Testis (tissue), 3 donors: ENCODE measurements around the gene SDK2. TPM values are rescaled to one million over a fixed set of nuclear protein-coding genes. Genes with fewer than 3 reads are reported as not detected.

Experiments used
- DNase-seq: peaks from one replicate; pipeline ENCODE4 v3.0.0-alpha.2; 2019
- H3K27ac ChIP-seq, 2 donors: fragments of 200-600 bp; sonication (generic); one replicate each; pipeline ENCODE4 v1.5.1; 2019
- H3K27me3 ChIP-seq: fragments of 200-600 bp; sonication (generic); one replicate; pipeline ENCODE4 v1.5.1; 2019
- H3K36me3 ChIP-seq: fragments of 200-600 bp; sonication (generic); one replicate; pipeline ENCODE4 v1.5.1; 2017; ENCODE audit warnings: low read depth; ENCODE audit errors: missing control alignments
- H3K4me1 ChIP-seq: fragments of 200-600 bp; sonication (generic); one replicate; pipeline ENCODE4 v1.5.1; 2019
- H3K4me3 ChIP-seq, 2 donors: fragments of 200-600 bp; sonication (generic); one replicate each; pipeline ENCODE4 v1.5.1; 2017 to 2019
- H3K9me3 ChIP-seq: fragments of 200-600 bp; sonication (generic); one replicate; pipeline ENCODE4 v1.5.1; 2017
- POLR2A ChIP-seq: fragments of 450-650 bp; IDR thresholded peaks from one replicate; pipeline ENCODE4 v1.6.1; 2017; ENCODE audit warnings: antibody characterized with exemption, mild to moderate bottlenecking, moderate library complexity
- WGBS, 2 donors: methylation state at CpG; one replicate each; pipeline ENCODE4 v1.1.5; 2018; 5-methylcytosine and 5-hydroxymethylcytosine counted together
- intact Hi-C: fragments of 100-400 bp; cut with DNase I; formaldehyde crosslinking; loops from one replicate; pipeline ENCODE4 v1.15.1; 2023; ENCODE audit warnings: low total_unique reads
- polyA plus RNA-seq: library from polyadenylated mRNA; stranded (reverse); fragments of 350-450 nt; fragmentation: Illumina TruSeq; extraction: RNeasy Lipid Tissue Mini Kit (QIAGEN cat#74804); gene quantifications from one replicate; pipeline ENCODE4 v1.2.3, GENCODE V29; 2014; ENCODE audit warnings: low read depth, low replicate concordance; ENCODE audit not compliant: insufficient read depth
- total RNA-seq, 2 donors: library from RNA; depleted of rRNA; stranded (reverse); fragments of >200 nt; gene quantifications; one replicate each; pipeline ENCODE4 v1.2.3, GENCODE V29; 2016
- TF ChIP-seq, protein P1 (sequence below), 3 experiments: fragments of 450-650 bp in 2 of 3; fragments of 200-600 bp in 1 of 3; sonication (generic) in 1 of 3; IDR thresholded peaks; one replicate each; pipeline ENCODE4 v1.5.1; 2016 to 2019; ENCODE audit warnings: antibody characterized with exemption in 3 of 3, mild to moderate bottlenecking in 2 of 3, moderate library complexity in 1 of 3

The SDK2 gene
- total and polyA plus RNA-seq, 3 donors from 2014 or later = 36.9 to 63.4 (median 55.4) TPM

- H3K9me3 ChIP-seq = no peaks in the 10 kb centered on the region
- H3K36me3 ChIP-seq = no peaks in the 10 kb centered on the region
- intact Hi-C loops = no loop called here
- H3K4me3 ChIP-seq = no peak overlapping the region
- no peak for DNase-seq
- no peaks in the 10 kb centered on the region for H3K4me1 ChIP-seq
- H3K27ac ChIP-seq = no peak overlapping the region
- WGBS, 2 donors = 91 to 93% methylated on average over 17 to 18 of the region's 18 CpGs
- H3K27me3 ChIP-seq = no peaks in the 10 kb centered on the region
- TF ChIP-seq, protein P1, sequence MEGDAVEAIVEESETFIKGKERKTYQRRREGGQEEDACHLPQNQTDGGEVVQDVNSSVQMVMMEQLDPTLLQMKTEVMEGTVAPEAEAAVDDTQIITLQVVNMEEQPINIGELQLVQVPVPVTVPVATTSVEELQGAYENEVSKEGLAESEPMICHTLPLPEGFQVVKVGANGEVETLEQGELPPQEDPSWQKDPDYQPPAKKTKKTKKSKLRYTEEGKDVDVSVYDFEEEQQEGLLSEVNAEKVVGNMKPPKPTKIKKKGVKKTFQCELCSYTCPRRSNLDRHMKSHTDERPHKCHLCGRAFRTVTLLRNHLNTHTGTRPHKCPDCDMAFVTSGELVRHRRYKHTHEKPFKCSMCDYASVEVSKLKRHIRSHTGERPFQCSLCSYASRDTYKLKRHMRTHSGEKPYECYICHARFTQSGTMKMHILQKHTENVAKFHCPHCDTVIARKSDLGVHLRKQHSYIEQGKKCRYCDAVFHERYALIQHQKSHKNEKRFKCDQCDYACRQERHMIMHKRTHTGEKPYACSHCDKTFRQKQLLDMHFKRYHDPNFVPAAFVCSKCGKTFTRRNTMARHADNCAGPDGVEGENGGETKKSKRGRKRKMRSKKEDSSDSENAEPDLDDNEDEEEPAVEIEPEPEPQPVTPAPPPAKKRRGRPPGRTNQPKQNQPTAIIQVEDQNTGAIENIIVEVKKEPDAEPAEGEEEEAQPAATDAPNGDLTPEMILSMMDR (IDR thresholded peaks at IDR 0.05) = no peak
- no peak for TF ChIP-seq POLR2A
These were observed 196.9 kb downstream of the SDK2 start for GRCh38 chr17:73447319-73447718.

GRCh38 chr17:73446617-73447016 is 197.6 kb downstream of the SDK2 start:
- no peak for DNase-seq
- Histone ChIP-seq H3K27me3 (no peaks in the 10 kb centered on the region), H3K4me1 (no peaks in the 10 kb centered on the region), H3K4me3 (no peak overlapping the region), H3K27ac (no peak overlapping the region), H3K36me3 (no peaks in the 10 kb centered on the region), H3K9me3 (no peaks in the 10 kb centered on the region)
- intact Hi-C loops = no loop called here
- WGBS, 2 donors = 70 to 71% methylated on average over 3 to 9 of the region's 9 CpGs
- TF ChIP-seq, protein P1 (IDR thresholded peaks at IDR 0.05) = no peak
- TF ChIP-seq POLR2A = no peak

DNA sequence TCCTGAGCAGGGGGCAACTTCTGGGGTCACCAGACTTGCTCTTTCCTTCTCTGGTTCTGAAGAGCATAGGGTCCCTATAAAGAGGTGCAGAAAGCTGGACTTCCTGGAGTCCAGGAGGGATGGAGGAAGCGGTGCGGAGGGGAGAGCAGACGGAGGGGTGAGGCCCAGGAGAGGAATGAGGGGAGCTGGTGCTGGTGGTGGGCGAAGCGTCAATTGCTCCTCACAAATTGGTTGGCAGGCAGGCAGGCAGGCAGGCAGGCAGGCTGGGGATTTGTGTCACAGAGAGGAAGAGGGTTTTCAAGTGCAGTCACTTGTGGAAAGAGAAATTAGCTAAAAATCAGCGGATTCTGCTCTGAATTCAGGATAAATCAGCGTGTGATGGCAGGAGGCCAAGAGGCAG is 198.8 kb downstream of the SDK2 start:
- Histone ChIP-seq H3K4me1 (no peaks in the 10 kb centered on the region), H3K4me3 (no peak overlapping the region), H3K9me3 (no peaks in the 10 kb centered on the region), H3K27ac (no peak overlapping the region), H3K36me3 (no peaks in the 10 kb centered on the region), H3K27me3 (no peaks in the 10 kb centered on the region)
- TF ChIP-seq POLR2A = no peak
- TF ChIP-seq, protein P1 (IDR thresholded peaks at IDR 0.05) = no peak
- intact Hi-C loops = no loop called here
- DNase-seq = no peak
- WGBS, 2 donors = 91 to 93% methylated on average over 7 of the region's 7 CpGs

GRCh38 chr17:73444021-73444420 is 200.2 kb downstream of the SDK2 start:
- no peak overlapping the region for H3K4me3 ChIP-seq

GRCh38 chr17:73439597-73439996 is 204.6 kb downstream of the SDK2 start:
- H3K27me3 ChIP-seq = no peaks in the 10 kb centered on the region
- H3K9me3 ChIP-seq = no peaks in the 10 kb centered on the region
- WGBS, 2 donors = 89 to 96% methylated on average over 1 to 7 of the region's 7 CpGs
- H3K4me1 ChIP-seq = no peaks in the 10 kb centered on the region
- intact Hi-C loops = loop anchor here (10.0 kb wide), 1 partner anchor 265 kb away; no protein-coding TSS in a partner anchor
- DNase-seq = no peak
- H3K4me3 ChIP-seq = no peak overlapping the region
- TF ChIP-seq POLR2A = no peak
- TF ChIP-seq, protein P1 (IDR thresholded peaks at IDR 0.05) = no peak
- H3K36me3 ChIP-seq = no peaks in the 10 kb centered on the region
- H3K27ac ChIP-seq = no peak overlapping the region

More at GRCh38 chr17:73444021-73444420, 200.2 kb downstream of the SDK2 start:
- Histone ChIP-seq H3K9me3 (no peaks in the 10 kb centered on the region), H3K36me3 (no peaks in the 10 kb centered on the region), H3K4me1 (no peaks in the 10 kb centered on the region), H3K27ac (no peak overlapping the region), H3K27me3 (no peaks in the 10 kb centered on the region)
- intact Hi-C loops = no loop called here
- WGBS, 2 donors = 93 to 94% methylated on average over 8 of the region's 8 CpGs
- TF ChIP-seq POLR2A = no peak
- TF ChIP-seq, protein P1 (IDR thresholded peaks at IDR 0.05) = no peak
- no peak for DNase-seq
